DMS114 treated with DMSO at 0.1 percent for 48 hours (cell line): ENCODE measurements around the gene NMT1.

ENCODE experiments used
- DNase-seq: peaks from one replicate; lab custom pipeline; 2025; ENCODE audit not compliant: unreplicated experiment; lab: John Stamatoyannopoulos, UW

NMT1 gene

DNA sequence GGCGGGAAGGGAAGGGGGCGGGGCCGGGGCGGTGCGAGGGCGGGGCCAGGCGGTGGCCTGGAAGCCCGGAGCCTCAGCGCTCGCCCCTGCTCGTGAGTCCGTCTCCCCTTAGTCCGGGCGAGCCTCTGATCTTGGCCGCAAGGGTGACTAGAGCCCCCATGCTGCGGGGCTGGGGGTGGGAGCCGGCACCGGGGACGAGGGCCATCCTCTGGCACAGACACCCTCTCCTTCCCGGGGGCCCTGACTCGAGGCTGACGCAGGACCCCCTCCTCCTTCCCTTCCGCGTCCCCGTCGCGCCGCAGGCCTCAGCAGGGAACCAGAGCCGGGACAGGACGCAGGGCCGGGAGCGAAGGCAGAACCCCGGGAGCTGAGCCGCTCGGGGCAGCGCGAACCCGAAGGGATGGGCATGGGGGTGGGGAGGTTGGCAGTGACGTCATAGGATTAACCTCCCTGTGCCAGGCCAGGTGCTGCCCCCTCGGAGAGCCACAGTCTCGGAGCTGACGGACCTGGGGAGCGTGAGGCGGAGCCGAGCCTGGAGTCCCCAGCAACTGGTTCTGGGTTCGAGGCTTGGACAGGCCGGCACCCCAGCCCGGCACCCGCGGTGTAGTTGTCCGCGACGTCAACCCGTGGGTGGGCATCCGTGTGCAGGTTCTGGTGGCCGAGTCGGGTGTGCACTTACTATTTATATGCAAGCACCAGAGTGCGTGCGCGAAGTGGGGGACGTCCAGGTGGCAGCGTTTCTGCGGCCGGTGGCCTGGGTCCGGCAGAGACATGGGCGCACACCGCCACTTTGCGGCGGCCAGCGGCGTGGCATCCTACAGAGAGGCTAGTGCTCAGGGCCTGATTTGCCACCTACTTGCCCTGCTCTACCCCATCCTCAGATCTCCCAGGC, 71.7 kb downstream of the NMT1 start:
- DNase-seq: peak; percentile 69

DNA sequence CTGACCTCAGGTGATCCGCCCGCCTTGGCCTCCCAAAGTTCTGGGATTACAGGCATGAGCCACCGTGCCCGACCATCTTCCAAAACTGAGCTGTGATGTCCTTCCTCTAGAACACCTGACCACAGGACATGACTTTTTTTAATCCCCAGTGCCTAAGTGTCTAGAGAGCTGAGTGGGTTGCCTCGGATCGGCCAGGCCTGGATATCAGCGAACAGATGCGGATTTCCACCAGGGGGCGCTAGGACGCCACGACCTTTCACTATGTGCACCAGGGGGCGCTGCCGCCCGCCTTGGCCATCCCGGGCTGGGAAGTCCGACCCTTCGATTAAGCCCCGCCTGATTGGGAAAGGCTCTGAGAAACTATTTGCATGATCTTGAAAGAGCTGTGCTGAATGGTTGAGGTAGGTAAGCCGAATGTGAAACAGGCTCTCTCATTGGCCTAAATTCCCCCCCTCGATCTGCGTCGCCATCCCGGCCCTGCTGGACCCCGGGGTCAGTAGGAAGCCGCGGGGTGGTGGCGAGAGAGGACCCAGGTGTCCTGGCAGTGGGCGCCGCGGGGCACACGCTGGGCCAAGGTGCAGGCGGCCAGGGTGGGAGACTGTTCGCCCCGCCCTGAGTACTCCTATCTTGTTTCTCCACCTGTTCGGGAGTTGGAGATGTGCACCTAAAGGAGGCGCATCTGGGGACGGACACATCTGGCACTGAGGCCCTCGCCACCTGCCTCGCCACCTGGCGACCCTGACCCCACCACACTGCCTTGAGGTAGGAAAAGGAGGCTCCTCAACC, 74.3 kb downstream of the NMT1 start, which contains the start of gene ACBD4:
Gene ACBD4 (plus strand): TSS at position 496 of the 786 bp plus-strand sequence. CDS start 458 bp downstream, outside the sequence.
- DNase-seq: peak; percentile 95

GRCh38 chr17:45135978-45136791, 75.1 kb downstream of the NMT1 start:
- no peak for DNase-seq

GRCh38 chr17:45136846-45137560, 75.9 kb downstream of the NMT1 start:
- no peak for DNase-seq

DNA sequence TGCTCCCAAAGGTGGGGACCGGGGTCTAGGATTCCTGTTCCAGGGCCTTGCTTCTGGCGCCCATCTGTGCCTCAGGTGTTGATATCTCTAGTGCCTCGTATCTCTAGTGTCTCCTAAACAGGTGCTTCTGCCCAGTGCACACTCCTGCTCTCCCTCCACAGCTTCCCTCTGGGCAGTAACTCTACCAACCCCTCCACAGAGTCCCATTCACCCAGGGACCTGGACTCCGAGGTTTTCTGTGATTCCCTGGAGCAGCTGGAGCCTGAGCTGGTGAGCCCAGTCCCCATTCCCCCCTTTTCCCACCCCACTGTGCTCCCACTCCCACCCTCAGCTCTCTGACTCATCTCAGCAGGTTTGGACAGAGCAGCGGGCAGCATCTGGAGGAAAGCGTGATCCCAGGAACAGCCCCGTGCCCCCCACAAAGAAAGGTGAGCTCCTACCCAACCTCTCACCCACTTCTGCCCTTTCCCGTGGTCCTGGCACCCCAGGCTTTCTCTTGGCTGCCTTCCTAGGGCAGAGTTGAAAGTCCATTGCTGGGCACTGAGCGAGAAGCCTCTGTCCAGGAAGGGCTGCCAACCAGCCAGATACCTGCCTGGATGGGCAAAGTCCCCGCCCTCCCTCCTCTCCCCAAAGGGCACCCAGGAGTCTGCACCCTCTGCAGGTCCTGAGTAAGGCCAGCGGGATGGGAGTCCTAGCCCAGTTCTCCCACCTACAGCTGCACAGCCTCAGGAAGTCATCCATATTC, 76.6 kb downstream of the NMT1 start:
- no peak for DNase-seq

GRCh38 chr17:45138911-45139532, 77.9 kb downstream of the NMT1 start:
- no peak for DNase-seq

- DNase-seq: no peak
Measured at GRCh38 chr17:45139533-45139920, 78.4 kb downstream of the NMT1 start.

GRCh38 chr17:45143094-45143670, 82.1 kb downstream of the NMT1 start:
- no peak for DNase-seq

- DNase-seq: no peak
Measured at GRCh38 chr17:45143767-45144198, 82.7 kb downstream of the NMT1 start.

DNA sequence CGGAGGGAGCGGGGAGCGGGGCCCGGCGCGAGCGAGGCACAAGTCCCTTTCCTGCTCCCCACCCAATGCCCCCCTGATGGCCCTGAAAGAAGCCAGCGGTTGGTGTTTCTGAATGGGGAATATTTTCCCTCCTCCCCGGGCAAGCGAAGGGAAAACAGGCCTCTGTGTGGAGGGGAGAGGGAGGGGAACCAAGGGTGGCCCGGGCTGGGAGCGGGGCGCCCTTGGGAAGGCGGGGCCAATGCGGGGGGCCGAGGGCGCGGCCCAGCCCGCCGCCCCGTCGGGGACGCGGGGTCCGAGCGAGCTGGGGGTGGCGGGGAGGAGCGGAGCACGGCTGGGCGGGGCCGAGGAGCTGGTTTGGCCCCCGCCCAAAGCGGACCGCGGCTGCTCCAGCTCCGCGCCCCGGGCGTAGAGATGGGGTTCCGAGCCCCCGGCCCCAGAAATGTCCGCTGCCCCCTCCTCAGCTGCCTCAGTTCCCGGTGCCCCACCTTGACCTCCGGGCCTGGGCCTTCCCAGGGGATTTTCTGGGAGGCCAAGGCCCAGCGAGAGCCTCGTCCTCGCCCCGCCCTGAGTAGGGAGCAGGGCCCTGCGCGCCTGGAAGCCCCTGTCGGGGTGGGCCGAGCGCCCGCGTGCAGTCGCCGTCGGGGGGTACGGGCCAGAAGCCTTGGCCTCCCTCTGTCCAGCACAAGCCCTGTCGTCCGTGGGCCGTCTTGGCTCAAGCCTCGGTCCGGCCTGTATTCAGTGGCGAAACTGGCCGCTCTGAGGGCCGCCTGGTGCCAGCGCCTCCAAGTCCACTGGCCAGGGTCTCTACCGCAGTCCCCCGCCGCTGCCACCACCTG, 83.3 kb downstream of the NMT1 start:
- no peak for DNase-seq

- DNase-seq: no peak
Measured at GRCh38 chr17:45145035-45145389, 83.9 kb downstream of the NMT1 start.

GRCh38 chr17:45146166-45146565, 85.0 kb downstream of the NMT1 start:
- DNase-seq: no peak

- no peak for DNase-seq
Measured at GRCh38 chr17:45146592-45146889, 85.4 kb downstream of the NMT1 start.

DNA sequence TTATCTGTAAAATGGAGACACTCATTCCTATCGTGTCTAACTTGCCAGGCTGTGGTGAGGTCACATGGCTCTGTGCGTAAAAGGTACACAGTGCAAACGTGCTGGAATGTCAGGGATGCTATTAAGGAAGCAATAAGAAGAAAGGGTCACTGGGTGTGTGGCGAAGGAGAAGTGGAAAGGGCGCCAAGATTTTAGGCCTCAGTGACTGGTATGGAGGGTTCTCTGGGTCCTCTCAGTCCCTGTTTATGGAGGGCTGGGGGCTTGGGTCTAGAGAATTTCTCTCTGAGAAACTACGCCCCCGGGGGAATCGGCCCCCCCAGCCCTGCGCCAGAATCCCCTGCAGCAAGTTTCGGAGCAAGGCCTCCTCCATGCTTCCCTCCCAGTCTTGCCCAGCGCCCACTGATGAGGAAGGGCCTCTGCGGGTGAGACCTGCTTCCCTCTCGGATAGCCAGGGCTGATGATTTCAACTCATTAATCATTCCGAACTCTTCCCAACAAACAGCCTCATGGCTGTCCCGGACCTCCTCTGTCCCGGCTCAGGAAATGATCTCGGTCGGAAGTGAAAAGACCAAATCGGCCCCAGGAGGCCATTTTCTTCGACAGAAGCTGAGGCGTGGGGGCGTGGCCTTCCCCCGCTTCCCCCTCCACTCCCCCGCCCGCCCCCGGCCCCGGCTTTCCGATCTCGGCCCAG, 85.9 kb downstream of the NMT1 start:
- DNase-seq: peak; percentile 33

GRCh38 chr17:45147581-45148182, 86.6 kb downstream of the NMT1 start:
- peak; percentile 88 for DNase-seq

DNA sequence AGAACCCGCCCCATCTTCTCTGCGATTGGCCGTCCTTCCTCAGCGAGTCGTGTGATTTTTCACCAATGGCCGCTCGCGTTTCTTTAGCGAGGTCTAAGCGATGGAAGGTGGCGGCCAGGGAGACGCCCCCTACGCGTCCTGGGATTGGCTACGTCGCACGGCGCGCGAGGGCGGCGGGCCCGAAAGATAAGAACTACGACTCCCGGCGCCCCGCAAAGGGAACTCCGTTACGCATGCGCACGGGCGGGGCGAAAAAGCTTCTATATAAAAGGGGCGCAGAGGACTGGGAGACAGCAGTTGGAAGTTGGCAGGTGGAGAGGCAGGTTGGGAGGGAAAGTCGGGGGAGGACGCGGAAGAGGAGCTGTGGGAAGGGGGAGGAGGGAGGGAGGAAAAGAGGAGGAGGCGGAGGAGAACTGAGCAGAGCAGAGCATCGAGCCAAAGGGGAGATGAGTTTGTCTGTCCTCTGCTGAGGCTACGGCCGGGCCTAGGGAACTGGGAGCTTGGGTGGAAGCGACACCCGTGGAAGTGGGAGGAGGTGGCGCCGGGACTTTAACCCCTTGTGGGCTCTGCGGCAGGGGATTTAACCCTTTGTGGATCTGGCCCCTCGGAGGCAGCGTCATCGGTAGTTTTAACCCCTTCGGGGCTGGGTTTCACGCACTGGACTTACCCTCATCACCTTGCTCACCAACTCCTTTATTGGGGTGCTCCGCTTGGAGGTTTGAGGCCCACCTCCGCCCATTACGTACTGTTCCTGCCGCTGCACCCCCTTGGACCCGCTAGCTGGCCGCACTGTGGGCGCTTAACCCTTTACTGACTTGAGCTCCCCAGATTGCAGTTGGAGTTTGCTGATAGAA, 87.3 kb downstream of the NMT1 start, which contains the start of gene HEXIM1:
Gene HEXIM1 (plus strand): TSS at position 293 of the 854 bp plus-strand sequence. CDS start 716 bp downstream, outside the sequence.
- peak; percentile 100 for DNase-seq
